Measurements from ENCODE around the gene FUT4. TPM values are rescaled to one million over a fixed set of nuclear protein-coding genes. Genes with fewer than 3 reads are reported as not detected.

Gene FUT4
- total RNA-seq, 2 experiments from 2014 or later, result 3.6 to 3.9 TPM

DNA sequence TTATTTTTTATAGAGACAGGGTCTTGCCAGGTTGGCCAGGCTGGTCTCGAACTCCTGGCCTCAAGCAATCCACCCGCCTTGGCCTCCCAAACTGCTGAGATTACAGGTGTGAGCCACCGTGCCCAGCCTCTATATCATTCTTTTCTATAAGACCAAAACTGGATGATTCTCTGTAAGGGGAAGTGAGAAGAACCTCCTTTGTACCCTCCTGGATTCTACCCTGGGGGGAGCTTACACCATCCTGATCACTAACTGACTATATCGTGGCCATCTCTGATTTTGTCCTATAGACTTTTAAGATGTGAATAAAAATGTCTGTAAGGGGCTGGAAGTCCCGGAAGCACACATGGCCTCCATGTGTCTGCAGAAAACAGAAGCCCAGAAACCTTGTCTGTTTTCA lies 32.6 kb downstream of the FUT4 start:
- H3K36me3 Mint-ChIP-seq, result peaks cover 1% of the 10 kb centered on the region
- CTCF ChIA-PET, result no interaction called here
- H3K27me3 Mint-ChIP-seq, result no peaks in the 10 kb centered on the region
- POLR2A ChIA-PET, result no interaction called here
- intact Hi-C loops (cut with micrococcal nuclease), result no loop called here
- no peaks in the 10 kb centered on the region for H3K4me1 Mint-ChIP-seq (ENCODE audit: low read depth)
- H3K9me3 Mint-ChIP-seq, result no peaks in the 10 kb centered on the region
- H3K4me3 Mint-ChIP-seq, result no peak overlapping the region
- no peak overlapping the region for H3K27ac Mint-ChIP-seq
- DNase-seq, result no peak

GRCh38 chr11:94577841-94578240 lies 34.1 kb downstream of the FUT4 start:
- H3K4me3 Mint-ChIP-seq, result no peak overlapping the region
- no peaks in the 10 kb centered on the region for H3K4me1 Mint-ChIP-seq (ENCODE audit: low read depth)
- no peaks in the 10 kb centered on the region for H3K9me3 Mint-ChIP-seq
- ChIA-PET POLR2A (no interaction called here), CTCF (no interaction called here)
- intact Hi-C loops (cut with micrococcal nuclease), result no loop called here
- H3K27ac Mint-ChIP-seq, result no peak overlapping the region
- no peak for DNase-seq
- H3K27me3 Mint-ChIP-seq, result no peaks in the 10 kb centered on the region
- H3K36me3 Mint-ChIP-seq, result peaks cover 1% of the 10 kb centered on the region

- intact Hi-C loops (cut with micrococcal nuclease), result no loop called here
- Mint-ChIP-seq H3K9me3 (no peaks in the 10 kb centered on the region), H3K4me1 (ENCODE audit: low read depth) (no peaks in the 10 kb centered on the region), H3K36me3 (peaks cover 1% of the 10 kb centered on the region), H3K27me3 (no peaks in the 10 kb centered on the region), H3K27ac (no peak overlapping the region), H3K4me3 (no peak overlapping the region)
- DNase-seq, result no peak
- ChIA-PET CTCF (no interaction called here), POLR2A (no interaction called here)
Observed at GRCh38 chr11:94581926-94582325, 38.2 kb downstream of the FUT4 start.

- intact Hi-C loops (cut with micrococcal nuclease), result no loop called here
- H3K4me3 Mint-ChIP-seq, result no peak overlapping the region
- H3K4me1 Mint-ChIP-seq (ENCODE audit: low read depth), result no peaks in the 10 kb centered on the region
- H3K36me3 Mint-ChIP-seq, result peaks cover 1% of the 10 kb centered on the region
- no peak overlapping the region for H3K27ac Mint-ChIP-seq
- ChIA-PET CTCF (no interaction called here), POLR2A (no interaction called here)
- no peaks in the 10 kb centered on the region for H3K27me3 Mint-ChIP-seq
- no peaks in the 10 kb centered on the region for H3K9me3 Mint-ChIP-seq
- DNase-seq, result no peak
Observed at GRCh38 chr11:94583213-94583865, 39.6 kb downstream of the FUT4 start.

GRCh38 chr11:94583866-94584500 lies 40.3 kb downstream of the FUT4 start:
- intact Hi-C loops (cut with micrococcal nuclease), result no loop called here
- Mint-ChIP-seq H3K4me3 (no peak overlapping the region), H3K27me3 (no peaks in the 10 kb centered on the region), H3K36me3 (peaks cover 1% of the 10 kb centered on the region), H3K27ac (no peak overlapping the region), H3K4me1 (ENCODE audit: low read depth) (no peaks in the 10 kb centered on the region), H3K9me3 (no peaks in the 10 kb centered on the region)
- CTCF ChIA-PET, result no interaction called here
- no peak for DNase-seq
- POLR2A ChIA-PET, result no interaction called here

DNA sequence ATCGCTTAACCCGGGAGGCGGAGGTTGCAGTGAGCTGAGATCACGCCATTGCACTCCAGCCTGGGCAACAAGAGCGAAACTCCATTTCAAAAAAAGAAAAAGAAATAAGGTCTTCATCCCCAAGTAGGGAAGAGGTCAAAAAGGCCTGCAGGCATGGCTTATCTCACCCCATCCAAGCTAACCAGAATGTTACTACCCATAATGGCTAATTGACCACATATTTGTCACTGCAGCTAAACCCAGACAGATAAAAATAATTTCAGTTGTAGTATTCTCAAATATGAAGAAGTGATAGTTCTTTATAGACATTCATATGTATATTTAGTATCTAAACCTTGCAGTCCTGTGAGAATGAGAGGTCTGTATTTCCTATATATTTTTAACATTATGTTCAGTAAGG lies 41.3 kb downstream of the FUT4 start:
- no peak overlapping the region for H3K4me3 Mint-ChIP-seq
- H3K27ac Mint-ChIP-seq, result no peak overlapping the region
- ChIA-PET POLR2A (no interaction called here), CTCF (interaction anchor here (1.0 kb wide), 1 partner anchor 66 kb away, joined by 3 read pairs; no protein-coding TSS in a partner anchor)
- DNase-seq, result no peak
- peaks cover 1% of the 10 kb centered on the region for H3K36me3 Mint-ChIP-seq
- no peaks in the 10 kb centered on the region for H3K9me3 Mint-ChIP-seq
- H3K27me3 Mint-ChIP-seq, result no peaks in the 10 kb centered on the region
- no peaks in the 10 kb centered on the region for H3K4me1 Mint-ChIP-seq (ENCODE audit: low read depth)
- intact Hi-C loops (cut with micrococcal nuclease), result no loop called here

- DNase-seq, result no peak
- H3K9me3 Mint-ChIP-seq, result no peaks in the 10 kb centered on the region
- POLR2A ChIA-PET, result no interaction called here
- H3K27me3 Mint-ChIP-seq, result no peaks in the 10 kb centered on the region
- intact Hi-C loops (cut with micrococcal nuclease), result no loop called here
- no peaks in the 10 kb centered on the region for H3K4me1 Mint-ChIP-seq (ENCODE audit: low read depth)
- H3K27ac Mint-ChIP-seq, result no peak overlapping the region
- CTCF ChIA-PET, result interaction anchor here (1.0 kb wide), 1 partner anchor 67 kb away, joined by 3 read pairs; no protein-coding TSS in a partner anchor
- H3K4me3 Mint-ChIP-seq, result no peak overlapping the region
- H3K36me3 Mint-ChIP-seq, result peaks cover 1% of the 10 kb centered on the region
Observed at GRCh38 chr11:94585399-94585798, 41.7 kb downstream of the FUT4 start.

DNA sequence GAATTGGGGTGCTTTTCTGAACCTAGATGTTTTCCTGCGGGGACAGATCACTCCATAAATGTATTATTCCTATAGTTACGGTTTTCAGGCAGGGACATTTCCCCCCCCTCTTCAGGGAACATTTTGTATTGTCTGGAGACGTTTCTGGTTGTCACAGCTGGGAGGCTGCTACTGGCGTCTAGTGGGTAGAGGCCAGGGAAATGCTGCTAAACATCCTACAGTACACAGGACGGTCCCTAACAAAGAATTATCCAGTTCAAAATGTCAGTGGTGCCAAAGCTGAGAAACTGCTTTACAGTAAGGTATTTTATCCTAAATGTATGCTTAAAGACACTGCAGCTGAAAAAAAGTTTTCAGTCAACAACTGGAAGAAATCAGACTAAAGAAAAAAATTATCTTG lies 42.8 kb downstream of the FUT4 start:
- ChIA-PET POLR2A (no interaction called here), CTCF (no interaction called here)
- no peak overlapping the region for H3K27ac Mint-ChIP-seq
- H3K27me3 Mint-ChIP-seq, result no peaks in the 10 kb centered on the region
- no peaks in the 10 kb centered on the region for H3K36me3 Mint-ChIP-seq
- no peaks in the 10 kb centered on the region for H3K9me3 Mint-ChIP-seq
- H3K4me1 Mint-ChIP-seq (ENCODE audit: low read depth), result no peaks in the 10 kb centered on the region
- no peak overlapping the region for H3K4me3 Mint-ChIP-seq
- intact Hi-C loops (cut with micrococcal nuclease), result no loop called here
- DNase-seq, result no peak

- Mint-ChIP-seq H3K27ac (no peak overlapping the region), H3K4me1 (ENCODE audit: low read depth) (no peaks in the 10 kb centered on the region), H3K4me3 (no peak overlapping the region), H3K36me3 (no peaks in the 10 kb centered on the region), H3K9me3 (no peaks in the 10 kb centered on the region), H3K27me3 (no peaks in the 10 kb centered on the region)
- DNase-seq, result no peak
- POLR2A ChIA-PET, result no interaction called here
- CTCF ChIA-PET, result interaction anchor here (0.8 kb wide), 1 partner anchor 36 kb away, joined by 3 read pairs; no protein-coding TSS in a partner anchor
- intact Hi-C loops (cut with micrococcal nuclease), result no loop called here
Observed at GRCh38 chr11:94586978-94587377, 43.3 kb downstream of the FUT4 start.

DNA sequence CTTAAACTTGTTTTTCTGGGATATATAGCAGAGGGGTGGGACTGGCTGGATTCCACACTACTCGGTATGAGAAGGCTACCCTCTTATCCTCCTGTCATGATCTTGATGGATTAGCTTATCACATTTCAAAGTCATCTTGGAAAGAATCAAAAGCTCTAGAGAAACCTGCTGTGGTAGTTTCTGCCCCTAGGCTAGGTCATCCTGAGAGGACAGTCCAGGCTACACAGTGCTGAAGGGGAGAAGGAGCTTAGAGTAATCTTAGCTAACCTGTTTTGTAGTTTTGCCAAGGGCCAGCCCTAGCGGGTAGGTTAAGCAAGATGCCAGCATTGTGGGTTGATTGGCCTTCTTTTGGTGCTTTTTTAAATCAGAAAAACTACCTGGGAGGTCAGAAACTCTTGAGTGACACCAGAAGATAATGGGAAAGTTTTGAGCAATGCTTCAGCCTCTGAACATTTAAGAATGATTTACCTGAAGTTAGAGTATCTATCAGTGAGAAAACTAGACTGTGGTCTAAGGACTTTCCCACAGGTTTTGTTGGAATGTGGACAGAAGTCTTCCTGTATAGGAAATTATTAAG lies 44.7 kb downstream of the FUT4 start:
- Mint-ChIP-seq H3K4me1 (ENCODE audit: low read depth) (no peaks in the 10 kb centered on the region), H3K9me3 (no peaks in the 10 kb centered on the region), H3K36me3 (no peaks in the 10 kb centered on the region), H3K27me3 (no peaks in the 10 kb centered on the region), H3K4me3 (no peak overlapping the region), H3K27ac (no peak overlapping the region)
- DNase-seq, result no peak
- POLR2A ChIA-PET, result no interaction called here
- CTCF ChIA-PET, result interaction anchor here (1.0 kb wide), 1 partner anchor 15 kb away, joined by 3 read pairs; no protein-coding TSS in a partner anchor
- intact Hi-C loops (cut with micrococcal nuclease), result no loop called here

GRCh38 chr11:94590352-94591041 lies 46.8 kb downstream of the FUT4 start:
- Mint-ChIP-seq H3K27me3 (no peaks in the 10 kb centered on the region), H3K36me3 (no peaks in the 10 kb centered on the region), H3K4me1 (ENCODE audit: low read depth) (no peaks in the 10 kb centered on the region), H3K9me3 (no peaks in the 10 kb centered on the region), H3K4me3 (no peak overlapping the region), H3K27ac (no peak overlapping the region)
- ChIA-PET POLR2A (no interaction called here), CTCF (no interaction called here)
- intact Hi-C loops (cut with micrococcal nuclease), result no loop called here
- DNase-seq, result no peak

GRCh38 chr11:94593030-94593429 lies 49.3 kb downstream of the FUT4 start:
- ChIA-PET POLR2A (no interaction called here), CTCF (no interaction called here)
- H3K27me3 Mint-ChIP-seq, result no peaks in the 10 kb centered on the region

More at GRCh38 chr11:94593030-94593429, 49.3 kb downstream of the FUT4 start:
- intact Hi-C loops (cut with micrococcal nuclease), result no loop called here
- Mint-ChIP-seq H3K4me3 (no peak overlapping the region), H3K27ac (no peak overlapping the region), H3K9me3 (no peaks in the 10 kb centered on the region), H3K36me3 (no peaks in the 10 kb centered on the region), H3K4me1 (ENCODE audit: low read depth) (no peaks in the 10 kb centered on the region)
- no peak for DNase-seq

Measured in activated CD4-positive, alpha-beta memory T cell treated with anti-CD3 and anti-CD28 coated beads for 36 hours (primary cell).